Activated CD4-positive, CD25-positive, alpha-beta regulatory T cell treated with anti-CD3 and anti-CD28 coated beads, Interleukin-2, amount 50 U/mL, for 16 hours (primary cell): ENCODE results near the gene IL12RB2.
"Not testable (repeated sequence)": the region's sequence is repeated elsewhere in the genome, so short reads cannot be mapped to it uniquely, and the experiment has no call there.

ENCODE experiments used
- DNase-seq: peaks from one replicate; pipeline ENCODE4 v3.0.0-alpha.2; 2020; ENCODE audit warnings: low read depth, low spot score

IL12RB2 gene

DNA sequence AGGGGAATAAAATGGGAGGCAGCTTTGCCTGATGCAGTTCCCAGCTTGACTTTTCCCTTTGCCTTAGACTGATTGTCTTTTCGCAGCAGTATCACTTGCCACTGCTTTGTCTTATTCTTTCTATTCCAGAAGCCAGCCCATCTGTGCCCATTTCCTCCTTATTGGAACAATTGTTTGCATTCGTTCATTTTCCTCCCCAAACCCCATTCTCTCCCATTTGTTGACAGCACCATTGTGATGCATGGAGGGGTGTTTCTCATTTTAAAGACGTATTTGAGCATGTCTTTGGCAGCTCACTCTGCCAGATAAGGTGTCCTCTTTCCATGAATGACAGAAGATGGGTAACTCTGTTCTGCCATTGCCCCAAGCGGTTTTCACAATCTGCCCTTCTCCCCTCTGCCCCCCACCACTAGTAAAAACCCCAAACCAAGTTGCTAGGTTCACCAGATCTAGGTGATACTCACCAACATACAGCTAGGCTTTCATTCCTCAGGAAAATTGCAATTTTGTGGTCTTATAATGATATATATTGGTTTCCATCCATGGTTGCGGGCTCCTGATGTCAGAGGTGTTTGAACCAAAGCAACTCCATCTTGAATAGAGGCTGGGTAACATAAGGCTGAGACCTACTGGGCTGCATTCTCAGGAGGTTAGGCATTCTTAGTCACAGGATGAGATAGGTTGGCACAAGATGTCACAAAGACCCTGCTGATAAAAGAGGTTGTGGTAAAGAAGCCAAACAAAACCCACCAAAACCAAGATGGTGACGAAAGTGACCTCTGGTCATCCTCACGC, 91.7 kb downstream of the IL12RB2 start:
- no peak for DNase-seq

DNA sequence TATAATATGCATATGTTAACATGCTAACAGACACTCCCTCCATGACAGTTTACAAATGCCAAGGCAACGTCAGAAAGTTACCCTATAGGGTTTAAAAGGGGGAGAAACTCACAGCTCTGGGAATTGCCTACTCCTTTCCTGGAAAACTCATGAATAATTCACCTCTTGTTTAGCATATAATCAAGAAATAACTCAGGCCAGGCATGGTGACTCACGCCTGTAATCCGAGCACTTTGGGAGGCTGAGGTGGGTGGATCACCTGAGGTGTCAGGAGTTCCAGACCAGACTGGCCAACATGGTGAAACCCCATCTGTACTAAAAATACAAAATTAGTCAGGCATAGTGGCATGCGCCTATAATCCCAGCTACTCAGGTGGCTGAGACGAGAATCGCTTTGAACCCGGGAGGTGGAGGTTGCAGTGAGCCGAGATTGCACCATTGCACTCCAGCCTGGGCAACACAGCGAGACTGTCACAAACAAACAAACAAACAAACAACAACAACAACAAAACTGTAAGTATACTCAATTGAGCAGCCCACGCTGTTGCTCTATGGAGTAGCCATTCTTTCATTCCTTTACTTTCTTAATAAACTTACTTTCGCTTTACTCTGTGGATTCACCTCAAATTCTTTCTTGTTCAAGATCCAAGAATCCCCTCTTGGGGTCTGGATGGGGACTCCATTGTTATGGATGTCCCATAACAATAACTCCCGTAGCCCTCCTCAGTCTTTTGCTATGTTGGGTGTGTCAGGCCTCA, 92.5 kb downstream of the IL12RB2 start:
- not testable (repeated sequence) for DNase-seq

DNA sequence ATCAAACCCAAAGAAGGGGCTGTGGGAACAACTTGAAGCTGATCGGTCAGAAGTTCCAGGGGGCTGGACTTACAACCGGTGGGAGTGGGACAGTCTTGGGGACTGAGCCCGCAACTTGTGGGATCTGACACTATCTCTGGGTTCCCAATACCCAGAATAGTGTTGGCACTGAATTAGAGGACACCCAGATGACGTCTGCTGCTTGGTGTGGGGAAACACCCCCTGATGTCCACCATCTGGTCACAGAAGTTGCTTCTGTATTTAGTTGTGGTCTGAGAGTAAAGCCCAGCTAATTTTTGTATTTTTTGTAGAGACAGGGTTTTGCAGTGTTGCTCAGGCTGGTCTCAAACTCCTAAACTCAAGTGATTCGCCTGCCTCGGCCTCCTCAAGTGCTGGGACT, 93.8 kb downstream of the IL12RB2 start:
- no peak for DNase-seq

DNA sequence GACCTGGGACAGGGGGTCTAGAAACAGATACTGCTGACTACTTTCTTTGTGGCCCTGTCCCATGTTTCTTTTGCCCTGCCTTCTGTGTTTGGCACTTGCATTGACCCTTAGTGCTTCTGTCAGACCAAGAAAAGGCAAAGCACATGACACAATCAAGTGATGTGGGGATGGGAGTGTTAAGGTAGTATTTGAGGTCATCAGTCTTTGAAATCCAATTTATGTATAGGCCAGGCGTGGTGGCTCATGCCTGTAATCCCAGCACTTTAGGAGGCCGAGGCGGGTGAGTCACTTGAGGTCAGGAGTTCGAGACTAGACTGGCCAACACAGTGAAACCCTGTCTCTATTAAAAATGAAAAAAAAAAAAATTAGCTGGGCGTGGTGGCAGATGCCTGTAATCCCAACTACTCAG, 96.5 kb downstream of the IL12RB2 start:
- DNase-seq: no peak

DNA sequence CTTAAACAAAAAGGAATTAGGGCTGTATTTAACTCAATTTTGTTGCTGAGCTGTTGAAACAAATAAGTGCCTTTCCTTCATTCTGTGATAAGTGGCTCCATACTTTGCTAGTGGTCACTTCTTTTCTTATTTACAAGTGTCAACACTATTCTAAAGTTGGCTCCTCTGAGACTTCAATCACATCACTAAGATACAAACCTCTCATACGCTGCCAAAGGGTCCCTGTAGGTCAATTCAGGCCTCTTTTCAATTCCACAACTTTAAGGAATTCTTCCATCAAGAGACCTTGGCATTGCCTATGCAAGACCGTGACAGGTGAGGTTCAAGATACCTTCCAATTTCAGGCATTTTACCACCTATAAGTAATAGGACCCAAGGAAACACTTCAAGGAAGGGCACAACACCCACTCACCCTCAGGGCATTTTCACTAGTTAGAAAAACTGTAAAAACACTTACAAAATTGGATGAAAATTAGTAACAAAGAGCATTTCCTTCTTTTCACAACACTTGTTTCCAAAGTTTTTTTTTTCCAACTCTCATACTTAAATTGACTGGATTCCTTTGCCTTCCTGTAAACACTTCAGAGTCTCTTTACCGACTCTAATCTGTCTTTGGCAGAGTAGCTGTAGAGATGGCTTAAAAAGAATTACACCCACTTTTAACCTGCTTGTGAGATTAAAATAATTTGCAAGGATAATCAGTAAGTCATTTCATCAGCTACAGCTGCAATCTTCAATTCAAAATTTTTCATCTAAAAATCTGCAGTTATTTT, 98.0 kb downstream of the IL12RB2 start:
- DNase-seq: no peak

DNA sequence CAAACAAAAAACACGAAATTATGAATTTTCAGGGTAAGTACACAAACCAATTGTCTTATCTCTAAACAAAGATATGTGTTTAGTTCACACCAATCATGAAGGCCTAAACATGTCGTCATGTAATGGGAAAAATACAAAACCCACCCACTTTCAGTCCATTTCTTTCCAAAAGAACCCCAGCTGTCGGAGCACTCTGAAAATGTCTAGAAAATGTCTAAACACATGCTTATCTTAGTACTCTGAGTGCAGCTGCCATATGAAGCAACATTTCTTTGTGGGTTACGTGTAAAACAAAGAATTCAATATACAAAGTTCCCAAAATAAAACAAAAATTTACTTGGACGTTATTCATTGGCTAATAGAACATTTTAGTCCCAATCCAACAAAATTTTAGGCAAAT, 99.8 kb downstream of the IL12RB2 start:
- no peak for DNase-seq

DNA sequence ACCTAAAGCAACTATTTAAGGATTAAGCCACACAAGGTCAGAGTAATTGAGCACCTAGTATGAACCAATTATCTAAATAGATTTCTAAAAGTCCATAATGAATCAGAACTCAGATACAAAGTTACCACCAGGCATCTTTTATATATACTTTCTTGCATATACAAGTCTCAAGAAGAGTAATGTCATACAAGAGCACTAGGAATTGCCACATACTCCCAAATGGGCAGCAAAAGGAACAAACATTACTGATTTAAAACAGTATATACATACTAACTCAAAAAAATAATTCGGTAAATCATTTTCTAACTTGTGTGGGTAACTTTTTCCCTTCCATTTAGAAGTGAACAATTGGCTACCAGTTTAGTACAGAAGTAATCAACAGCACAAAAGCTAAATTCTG, 100.5 kb downstream of the IL12RB2 start:
- no peak for DNase-seq

DNA sequence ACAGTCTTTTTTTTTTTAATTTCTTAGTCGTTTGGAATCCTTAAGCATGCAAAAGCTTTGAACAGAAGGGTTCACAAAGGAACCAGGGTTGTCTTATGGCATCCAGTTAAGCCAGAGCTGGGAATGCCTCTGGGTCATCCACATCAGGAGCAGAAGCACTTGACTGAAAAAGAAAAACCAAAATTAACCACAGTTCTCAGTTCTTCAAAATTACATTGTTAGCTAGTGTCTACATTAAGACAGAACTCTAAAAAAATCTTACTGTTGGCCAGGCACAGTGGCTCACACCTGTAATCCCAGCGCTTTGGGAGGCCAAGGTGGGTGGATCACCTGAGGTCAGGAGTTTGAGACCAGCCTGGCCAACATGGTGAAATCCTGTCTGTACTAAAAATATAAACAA, 105.4 kb downstream of the IL12RB2 start:
- DNase-seq: not testable (repeated sequence)

DNA sequence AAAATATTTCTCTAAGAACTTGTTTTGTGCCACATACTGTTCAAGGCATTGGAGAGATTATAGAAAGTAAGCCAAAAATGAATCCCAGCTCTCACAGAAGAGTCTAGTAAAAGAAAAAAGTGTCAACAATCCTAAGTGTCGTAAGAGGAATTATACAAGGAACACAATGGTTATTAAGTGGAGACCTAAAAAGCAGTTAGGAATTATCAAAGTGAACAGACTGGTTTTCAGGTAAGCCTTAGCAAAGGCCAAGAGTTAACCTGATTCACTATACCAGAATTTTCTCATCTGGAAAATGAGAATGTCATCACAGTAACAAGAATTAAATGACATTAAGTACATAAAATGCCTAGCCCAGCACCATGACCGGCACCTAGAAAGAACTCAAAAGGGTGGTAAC, 106.9 kb downstream of the IL12RB2 start:
- no peak for DNase-seq

DNA sequence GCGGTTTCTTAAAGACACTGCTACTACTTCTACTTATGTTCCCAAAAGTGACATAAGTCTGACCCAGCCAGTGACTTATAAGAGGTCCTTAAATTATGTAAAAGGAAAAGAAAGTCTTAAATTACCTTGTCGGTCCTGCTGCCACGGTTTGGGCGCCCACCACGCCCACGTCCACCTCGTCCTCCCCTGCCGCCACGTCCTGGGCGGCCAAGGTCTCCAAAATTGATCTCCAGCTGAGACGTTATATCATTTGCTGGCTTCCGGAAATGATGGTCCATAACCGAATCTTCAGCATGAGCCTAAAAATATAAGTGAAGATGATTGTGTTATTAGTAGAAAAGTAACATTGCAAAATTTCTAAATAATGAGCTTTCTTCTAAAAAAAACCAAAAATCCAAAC, 107.4 kb downstream of the IL12RB2 start:
- DNase-seq: no peak

DNA sequence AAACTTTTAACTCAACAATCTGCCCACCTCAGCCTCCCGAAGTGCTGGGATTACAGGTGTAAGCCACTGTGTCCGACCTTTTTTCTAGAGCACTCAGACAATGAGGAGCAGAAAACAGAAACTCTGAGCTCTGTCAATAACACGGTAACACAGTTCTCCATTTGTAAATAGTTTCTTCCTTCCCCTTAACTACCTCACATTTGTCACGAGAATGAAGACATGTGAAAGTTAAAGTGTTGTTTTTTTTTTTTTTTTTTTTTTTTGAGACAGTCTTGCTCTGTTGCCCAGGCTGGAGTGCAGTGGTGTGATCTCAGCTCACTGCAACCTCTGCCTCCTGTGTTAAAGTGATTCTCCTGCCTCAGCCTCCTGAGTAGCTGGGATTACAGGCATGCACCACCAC, 110.1 kb downstream of the IL12RB2 start:
- DNase-seq: not testable (repeated sequence)

DNA sequence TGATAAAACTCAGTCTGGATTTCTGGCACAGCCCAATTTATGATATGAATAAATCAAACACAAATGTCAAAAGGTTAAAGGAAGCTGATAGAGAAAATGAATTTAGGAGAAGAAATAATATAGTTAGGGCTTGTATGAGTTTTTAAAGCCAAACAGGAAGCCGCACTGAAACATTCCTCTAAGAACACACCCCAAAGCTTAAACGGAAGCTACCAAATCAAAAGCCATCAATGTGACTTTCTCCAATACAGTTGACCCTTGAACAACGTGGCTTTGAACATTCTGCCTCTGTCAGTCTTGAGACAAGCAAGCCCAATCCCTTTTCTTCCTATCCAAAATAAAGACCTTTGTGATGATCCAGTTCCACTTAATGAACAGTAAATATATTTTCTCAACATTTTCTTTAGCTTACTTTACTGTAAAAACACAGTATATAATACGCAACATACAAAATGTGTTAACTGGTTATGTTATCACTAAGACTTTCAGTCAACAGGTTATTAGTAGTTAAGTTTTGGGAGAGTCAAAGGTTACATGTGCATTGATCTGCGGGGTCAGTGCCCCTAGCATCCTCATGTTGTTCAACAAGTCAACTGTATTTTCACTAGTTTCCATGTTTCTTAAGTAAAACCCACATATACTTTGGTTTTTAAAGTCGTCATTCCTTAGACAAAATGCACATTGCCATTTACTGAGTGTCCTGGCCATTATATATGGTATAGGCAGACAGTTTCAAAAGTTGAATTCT, 111.3 kb downstream of the IL12RB2 start:
- no peak for DNase-seq

DNA sequence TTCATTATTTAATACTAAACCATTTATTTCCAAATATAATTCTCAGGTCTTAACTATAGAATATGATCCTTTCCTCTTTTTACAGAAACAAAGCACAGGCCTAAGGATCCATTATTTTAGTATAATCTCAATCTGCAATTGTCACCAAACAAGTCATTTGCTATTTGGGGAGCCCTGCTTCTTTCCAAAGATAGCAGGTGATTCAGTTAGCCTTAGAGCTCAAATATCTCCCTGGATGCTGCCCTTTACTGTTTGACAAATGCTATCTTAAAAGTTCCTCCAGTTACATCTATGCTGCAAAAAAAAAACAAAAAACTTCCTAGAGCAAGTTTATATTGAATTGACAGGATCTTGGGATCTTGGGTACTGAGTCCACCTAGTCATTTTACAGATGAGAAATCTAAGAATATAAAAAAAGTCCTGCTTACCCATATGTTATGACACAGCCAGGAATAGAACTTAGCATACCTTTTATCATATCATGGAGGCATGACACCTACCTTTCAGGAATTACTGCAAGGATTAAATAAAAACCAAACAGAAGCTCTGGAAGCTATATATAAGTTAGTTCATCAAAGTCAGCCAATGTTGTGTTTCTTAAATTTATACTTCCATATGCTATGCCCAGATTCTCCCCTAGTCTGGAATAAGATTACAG, 113.3 kb downstream of the IL12RB2 start:
- DNase-seq: no peak

DNA sequence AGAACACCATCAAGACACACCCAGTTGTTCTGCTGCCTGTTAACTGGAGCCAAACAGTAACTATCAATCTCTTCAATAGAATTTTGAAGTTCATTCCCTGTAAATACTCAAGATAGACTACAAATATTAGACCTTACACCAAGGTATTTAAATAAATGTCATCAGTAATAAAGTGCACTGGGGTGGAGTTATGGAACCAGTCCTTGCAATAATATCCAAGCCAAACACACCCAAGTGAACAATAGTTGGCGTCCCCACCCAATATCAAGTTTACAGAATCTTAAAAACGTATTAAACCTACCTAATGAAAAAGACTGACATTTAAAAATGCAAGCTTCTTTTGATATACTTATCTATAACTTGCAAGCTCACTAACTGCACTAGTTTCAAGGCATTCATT, 119.8 kb downstream of the IL12RB2 start:
- DNase-seq: no peak

DNA sequence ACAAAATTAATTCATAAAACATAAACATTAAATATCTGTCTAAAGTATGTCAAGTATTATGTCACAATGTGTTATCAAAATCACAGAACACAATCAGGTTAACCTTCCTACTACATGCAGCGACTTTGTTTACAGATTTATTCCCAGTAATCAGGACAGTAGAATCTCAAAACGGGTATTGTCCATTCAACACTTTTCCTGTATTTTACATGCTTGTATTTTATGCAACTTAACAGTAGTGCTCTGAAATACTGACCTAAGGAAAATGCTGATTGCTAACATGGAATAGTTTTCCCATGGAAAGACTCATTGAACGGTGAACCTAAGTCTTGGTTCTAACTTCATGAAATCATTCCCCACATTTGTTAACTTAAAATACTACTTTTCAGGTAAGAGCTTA, 120.3 kb downstream of the IL12RB2 start:
- no peak for DNase-seq

DNA sequence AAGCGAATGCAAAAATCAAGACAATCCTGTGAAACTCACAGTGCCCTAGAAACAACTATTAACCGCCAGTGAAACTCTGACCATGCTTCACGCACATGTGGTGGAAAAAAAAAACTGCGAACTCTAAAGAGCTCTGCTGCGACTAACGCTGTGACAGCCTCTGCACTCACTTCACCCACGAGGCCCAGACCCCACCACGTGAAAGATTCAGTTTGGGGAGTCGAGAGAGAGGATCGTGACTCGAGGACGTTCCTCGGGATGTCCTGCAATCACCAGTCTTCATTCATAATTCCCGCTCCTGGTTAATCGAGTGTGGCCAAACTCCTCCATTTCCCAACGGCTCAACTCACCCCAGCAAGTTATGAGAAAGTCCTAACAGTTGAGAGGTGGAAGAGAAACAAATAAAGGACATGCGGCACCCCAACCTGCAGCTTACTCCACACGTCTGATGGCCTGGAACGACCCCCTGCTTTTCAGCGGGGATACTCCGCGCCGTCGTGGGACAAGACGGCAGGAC, 121.4 kb downstream of the IL12RB2 start:
- DNase-seq: no peak

DNA sequence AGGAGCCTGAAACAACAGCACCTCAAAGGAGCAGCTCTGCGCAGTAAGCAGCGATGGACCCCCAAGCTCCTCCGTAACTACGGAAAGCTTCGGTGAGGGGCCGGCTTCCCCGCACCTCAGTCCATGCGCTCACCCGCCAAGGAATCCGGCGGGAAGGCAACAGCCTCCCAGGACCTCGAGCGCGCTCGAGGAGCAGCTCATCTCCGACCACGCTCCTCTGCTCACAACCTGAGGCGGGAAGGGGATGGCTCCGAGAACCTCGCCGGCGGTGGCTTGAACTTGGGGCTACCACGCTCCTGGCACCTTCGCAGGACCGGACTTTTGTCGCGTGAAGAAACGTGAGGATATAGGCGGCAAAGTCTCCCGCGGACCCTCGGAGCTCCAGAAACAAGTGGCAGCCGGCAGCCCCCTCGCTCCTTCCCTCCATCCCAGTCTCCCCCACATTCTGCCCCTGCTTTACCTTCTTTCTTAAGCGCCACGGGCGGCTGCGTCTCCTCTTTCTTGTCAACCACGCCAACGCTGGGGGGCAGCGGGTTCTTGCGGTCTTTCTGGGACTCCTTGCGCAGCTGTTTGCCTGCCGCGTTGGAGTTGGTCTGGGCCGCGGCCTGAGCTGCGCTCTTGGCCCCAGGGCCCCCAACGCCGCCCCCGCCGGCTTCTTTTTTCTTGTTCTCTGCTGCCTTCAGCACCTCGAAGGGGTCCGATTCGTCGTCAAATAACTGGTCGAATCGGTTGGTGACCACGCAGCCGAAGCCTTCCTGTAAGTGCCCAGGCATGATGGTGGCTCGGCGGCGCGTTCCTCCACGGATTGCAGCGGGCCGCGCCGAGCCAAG, 122.1 kb downstream of the IL12RB2 start:
- peak; percentile 18 for DNase-seq

DNA sequence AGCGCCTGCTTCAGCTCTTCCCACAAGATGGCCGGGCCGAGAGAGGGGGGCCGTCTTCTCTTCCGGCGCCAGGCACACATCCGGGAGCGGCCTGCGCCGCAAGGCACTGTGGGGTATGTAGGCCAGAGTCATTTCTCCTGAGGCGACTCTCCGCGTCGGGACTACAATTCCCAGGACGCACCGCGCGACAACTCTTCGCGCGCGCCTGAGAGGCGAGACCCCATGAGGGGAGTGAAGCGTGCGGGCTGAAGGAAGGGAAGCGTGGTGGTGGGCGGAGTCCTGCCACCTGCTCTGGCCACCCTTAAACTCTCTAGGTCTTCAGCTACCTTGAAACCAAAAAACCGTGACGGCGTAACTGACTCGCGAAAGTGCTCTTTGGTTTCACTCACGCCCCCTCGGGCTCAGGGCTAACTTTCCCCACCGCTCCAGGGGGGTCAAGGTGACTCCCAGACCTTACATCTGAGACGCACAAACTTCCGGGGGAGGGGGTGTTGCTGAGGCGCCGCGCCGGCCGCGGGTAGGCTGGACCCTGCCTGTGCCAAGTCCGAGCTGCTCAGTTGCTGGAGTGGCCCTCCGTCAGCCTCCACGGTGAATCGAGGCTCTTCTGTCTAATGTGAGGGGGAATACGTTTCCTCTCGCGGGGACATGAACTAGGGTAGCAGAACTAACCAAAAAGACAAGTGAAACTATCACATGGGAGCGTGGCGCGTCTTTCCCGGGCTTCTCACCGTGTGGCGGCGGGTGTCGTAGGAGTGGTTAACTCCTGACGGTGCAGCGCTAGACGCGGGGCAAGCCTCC, 122.9 kb downstream of the IL12RB2 start, which contains the start of gene SERBP1:
Gene SERBP1, minus strand, starts transcription at position 45 of the 798 bp plus-strand sequence. CDS start 102 bp downstream, outside the sequence.
- peak; percentile 92 for DNase-seq
